ENCODE measurements around the gene AARS1. TPM values are rescaled to one million over a fixed set of nuclear protein-coding genes. Genes with fewer than 3 reads are reported as not detected.

The AARS1 gene
- polyA plus RNA-seq, 1 donor (not counting 4 experiments of a cell fraction or from before 2014, with no cell fraction given): 83.7 TPM

DNA sequence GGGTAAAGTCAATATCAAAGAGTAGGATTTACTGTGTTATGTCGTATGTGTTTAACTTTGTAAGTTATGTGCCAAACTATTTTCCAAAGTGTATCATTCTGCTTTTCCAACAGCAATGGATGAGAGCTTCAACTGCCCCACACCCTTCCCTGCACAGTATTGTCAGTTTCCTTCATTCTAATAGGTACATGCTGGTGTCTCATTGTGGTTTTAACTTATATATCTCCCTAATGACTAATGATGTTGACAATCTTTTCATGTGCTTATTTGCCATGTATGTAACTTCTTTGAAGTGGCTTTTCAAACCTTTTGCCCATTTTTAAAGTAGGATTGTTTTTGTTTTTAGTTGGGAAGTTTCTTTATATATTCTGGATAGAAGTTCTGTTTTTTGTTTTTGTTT lies 13.4 kb upstream of the AARS1 start:
- TF ChIP-seq, protein P1, sequence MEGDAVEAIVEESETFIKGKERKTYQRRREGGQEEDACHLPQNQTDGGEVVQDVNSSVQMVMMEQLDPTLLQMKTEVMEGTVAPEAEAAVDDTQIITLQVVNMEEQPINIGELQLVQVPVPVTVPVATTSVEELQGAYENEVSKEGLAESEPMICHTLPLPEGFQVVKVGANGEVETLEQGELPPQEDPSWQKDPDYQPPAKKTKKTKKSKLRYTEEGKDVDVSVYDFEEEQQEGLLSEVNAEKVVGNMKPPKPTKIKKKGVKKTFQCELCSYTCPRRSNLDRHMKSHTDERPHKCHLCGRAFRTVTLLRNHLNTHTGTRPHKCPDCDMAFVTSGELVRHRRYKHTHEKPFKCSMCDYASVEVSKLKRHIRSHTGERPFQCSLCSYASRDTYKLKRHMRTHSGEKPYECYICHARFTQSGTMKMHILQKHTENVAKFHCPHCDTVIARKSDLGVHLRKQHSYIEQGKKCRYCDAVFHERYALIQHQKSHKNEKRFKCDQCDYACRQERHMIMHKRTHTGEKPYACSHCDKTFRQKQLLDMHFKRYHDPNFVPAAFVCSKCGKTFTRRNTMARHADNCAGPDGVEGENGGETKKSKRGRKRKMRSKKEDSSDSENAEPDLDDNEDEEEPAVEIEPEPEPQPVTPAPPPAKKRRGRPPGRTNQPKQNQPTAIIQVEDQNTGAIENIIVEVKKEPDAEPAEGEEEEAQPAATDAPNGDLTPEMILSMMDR (optimal IDR thresholded peaks at IDR 0.05 in 1 of 3, IDR thresholded peaks at IDR 0.05 in 1 of 3, conservative IDR thresholded peaks at IDR 0.05 in 1 of 3; ENCODE audit: extremely low read depth in 1 of 3, insufficient read depth in 2 of 3, low read length in 3 of 3): no peak
- TF ChIP-seq EZH2 (IDR thresholded peaks at IDR 0.05; ENCODE audit: low read length): no peak
- Histone ChIP-seq H3K9me1 (ENCODE audit: control insufficient read depth, extremely low read depth, insufficient read depth, low read length) (no peaks in the 10 kb centered on the region), H3K27ac (ENCODE audit: control insufficient read depth, insufficient read depth, low read length) (no peak overlapping the region), H3K4me3 (ENCODE audit: control insufficient read depth in 2 of 3, extremely low read depth in 1 of 3, insufficient read depth in 2 of 3, low read depth in 1 of 3, low read length in 3 of 3) (no peak overlapping the region), H3K27me3 (ENCODE audit: control insufficient read depth, extremely low read depth, insufficient read depth, low read length) (no peaks in the 10 kb centered on the region), H3K36me3 (ENCODE audit: control insufficient read depth in 2 of 2, extremely low read depth in 1 of 2, insufficient read depth in 2 of 2, low read length in 2 of 2) (no peaks in the 10 kb centered on the region), H3K4me1 (ENCODE audit: control insufficient read depth, extremely low read depth, insufficient read depth, low read length) (peaks cover 19% of the 10 kb centered on the region), H2AFZ (ENCODE audit: control insufficient read depth, low read length) (no peak overlapping the region), H4K20me1 (ENCODE audit: control insufficient read depth, extremely low read depth, insufficient read depth, low read length) (no peaks in the 10 kb centered on the region), H3K79me2 (ENCODE audit: control insufficient read depth, insufficient read depth, low read length) (peaks cover 39% of the 10 kb centered on the region), H3K9ac (ENCODE audit: control insufficient read depth, extremely low read depth, insufficient read depth, low read length) (no peak overlapping the region), H3K4me2 (ENCODE audit: control insufficient read depth, extremely low read depth, insufficient read depth, low read depth, low read length) (no peak overlapping the region), H3K9me3 (ENCODE audit: control insufficient read depth, low read depth, low read length) (no peaks in the 10 kb centered on the region)
- no peak for DNase-seq (ENCODE audit: low read depth, low spot score)
- dilution Hi-C loops (cut with MboI; ENCODE audit: extremely low pct_ligation_motif_present, low sequenced_read_pairs): no loop called here
- no peak for FAIRE-seq

DNA sequence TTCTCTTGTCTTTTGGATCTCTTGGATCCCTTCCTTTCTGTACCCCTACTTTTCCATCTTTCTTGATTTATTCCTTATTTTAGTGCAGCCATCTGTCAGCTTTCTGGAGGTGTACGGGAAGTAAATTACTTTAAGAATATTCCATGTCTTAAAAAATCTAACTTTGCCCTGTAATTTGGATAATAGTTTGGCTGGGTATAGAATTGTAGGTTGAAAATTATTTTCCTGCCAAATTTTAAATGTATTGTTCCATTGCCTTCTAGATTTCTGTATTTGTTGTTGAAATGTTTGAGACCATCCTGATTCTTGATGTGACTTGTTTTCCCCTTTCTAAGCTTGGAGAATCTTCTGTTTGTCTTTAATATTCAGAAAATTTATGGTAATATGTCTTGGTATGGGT lies 11.8 kb upstream of the AARS1 start:
- FAIRE-seq (no peak), DNase-seq (ENCODE audit: low read depth, low spot score) (no peak)
- H4K20me1 ChIP-seq (ENCODE audit: control insufficient read depth, extremely low read depth, insufficient read depth, low read length): no peaks in the 10 kb centered on the region
- no peaks in the 10 kb centered on the region for H3K9me1 ChIP-seq (ENCODE audit: control insufficient read depth, extremely low read depth, insufficient read depth, low read length)
- H3K4me1 ChIP-seq (ENCODE audit: control insufficient read depth, extremely low read depth, insufficient read depth, low read length): peaks cover 19% of the 10 kb centered on the region
- H3K4me2 ChIP-seq (ENCODE audit: control insufficient read depth, extremely low read depth, insufficient read depth, low read depth, low read length): no peak overlapping the region
- H3K27ac ChIP-seq (ENCODE audit: control insufficient read depth, insufficient read depth, low read length): no peak overlapping the region
- H2AFZ ChIP-seq (ENCODE audit: control insufficient read depth, low read length): no peak overlapping the region
- H3K9ac ChIP-seq (ENCODE audit: control insufficient read depth, extremely low read depth, insufficient read depth, low read length): no peak overlapping the region
- no peaks in the 10 kb centered on the region for H3K36me3 ChIP-seq (ENCODE audit: control insufficient read depth in 2 of 2, extremely low read depth in 1 of 2, insufficient read depth in 2 of 2, low read length in 2 of 2)
- H3K9me3 ChIP-seq (ENCODE audit: control insufficient read depth, low read depth, low read length): no peaks in the 10 kb centered on the region
- no peak overlapping the region for H3K4me3 ChIP-seq (ENCODE audit: control insufficient read depth in 2 of 3, extremely low read depth in 1 of 3, insufficient read depth in 2 of 3, low read depth in 1 of 3, low read length in 3 of 3)
- dilution Hi-C loops (cut with MboI; ENCODE audit: extremely low pct_ligation_motif_present, low sequenced_read_pairs): no loop called here
- TF ChIP-seq, protein P1 (optimal IDR thresholded peaks at IDR 0.05 in 1 of 3, IDR thresholded peaks at IDR 0.05 in 1 of 3, conservative IDR thresholded peaks at IDR 0.05 in 1 of 3; ENCODE audit: extremely low read depth in 1 of 3, insufficient read depth in 2 of 3, low read length in 3 of 3): no peak
- no peak for TF ChIP-seq EZH2 (IDR thresholded peaks at IDR 0.05; ENCODE audit: low read length)
- H3K79me2 ChIP-seq (ENCODE audit: control insufficient read depth, insufficient read depth, low read length): peaks cover 34% of the 10 kb centered on the region
- no peaks in the 10 kb centered on the region for H3K27me3 ChIP-seq (ENCODE audit: control insufficient read depth, extremely low read depth, insufficient read depth, low read length)

Measured in keratinocyte (primary cell).